Prostate gland (tissue), 2 donors: ENCODE results near the gene GPR141. TPM values are rescaled to one million over a fixed set of nuclear protein-coding genes. Genes with fewer than 3 reads are reported as not detected.
"Not testable (repeated sequence)": the region's sequence is repeated elsewhere in the genome, so short reads cannot be mapped to it uniquely, and the experiment has no call there.

Source experiments
- DNase-seq: peaks from one replicate; pipeline ENCODE4 v3.0.0-alpha.2; 2019; ENCODE audit warnings: low spot score
- H3K27ac ChIP-seq, 2 donors: fragments of 200-600 bp; sonication (generic); 2 replicates each; pipeline ENCODE4 v1.5.1; 2017 to 2019
- H3K27me3 ChIP-seq: fragments of 200-600 bp; sonication (generic); replicated peaks from 2 replicates; pipeline ENCODE4 v1.5.1; 2019; ENCODE audit not compliant: insufficient read depth
- H3K36me3 ChIP-seq, 2 donors: fragments of 200-600 bp; sonication (generic); 1 replicate in 1 of 2; 2 replicates in 1 of 2; pipeline versions ENCODE4 v1.5.1 to v1.8.1; 2017 to 2019
- H3K4me1 ChIP-seq: fragments of 200-600 bp; sonication (generic); replicated peaks from 2 replicates; pipeline ENCODE4 v1.5.1; 2019
- H3K4me3 ChIP-seq, 2 donors: fragments of 200-600 bp; sonication (generic); 2 replicates each; pipeline ENCODE4 v1.5.1; 2017 to 2019
- H3K9me3 ChIP-seq: fragments of 200-600 bp; sonication (generic); 2 replicates; pipeline ENCODE4 v1.5.1; 2017
- CTCF ChIP-seq, 4 experiments: fragments of 200-600 bp in 2 of 4; fragments of 450-650 bp in 2 of 4; sonication (generic) in 2 of 4; IDR thresholded peaks; 1 replicate in 3 of 4; 2 replicates in 1 of 4; pipeline ENCODE4 v1.5.1; 2016 to 2019; ENCODE audit warnings: antibody characterized with exemption in 4 of 4, mild to moderate bottlenecking in 2 of 4, moderate library complexity in 2 of 4
- POLR2A ChIP-seq: fragments of 450-650 bp; IDR thresholded peaks from one replicate; pipeline ENCODE4 v1.6.1; 2016; ENCODE audit warnings: antibody characterized with exemption, mild to moderate bottlenecking
- POLR2AphosphoS5 ChIP-seq: sonication (generic); formaldehyde crosslinking; IDR thresholded peaks from one replicate; pipeline ENCODE4 v1.6.1; 2017; ENCODE audit warnings: antibody characterized with exemption
- WGBS: methylation state at CpG from one replicate; pipeline ENCODE4 v1.1.5; 2018; 5-methylcytosine and 5-hydroxymethylcytosine counted together
- intact Hi-C: fragments of 100-400 bp; cut with DNase I; formaldehyde crosslinking; loops from one replicate; pipeline ENCODE4 v1.14.2; 2022
- total RNA-seq, 2 donors: library from RNA; depleted of rRNA; stranded (reverse); fragments of >200 nt; gene quantifications; one replicate each; pipeline ENCODE4 v1.1.0, GENCODE V29; 2016

Gene GPR141
- total RNA-seq, 2 donors from 2014 or later = 0.36 to 1.1 TPM

GRCh38 chr7:37694208-37695094, 10.9 kb downstream of the GPR141 start:
- 61% methylated on average over 4 of the region's 4 CpGs for WGBS
- intact Hi-C loops = no loop called here
- TF ChIP-seq CTCF (IDR thresholded peaks at IDR 0.05) (no peak), POLR2A (no peak), POLR2AphosphoS5 (no peak)

GRCh38 chr7:37698276-37698675, 14.7 kb downstream of the GPR141 start:
- intact Hi-C loops = no loop called here
- Histone ChIP-seq H3K9me3 (no peaks in the 10 kb centered on the region), H3K36me3 (no peaks in the 10 kb centered on the region), H3K4me1 (no peaks in the 10 kb centered on the region), H3K4me3 (no peak overlapping the region), H3K27me3 (no peaks in the 10 kb centered on the region), H3K27ac (no peak overlapping the region)
- TF ChIP-seq POLR2AphosphoS5 (no peak), CTCF (IDR thresholded peaks at IDR 0.05) (no peak), POLR2A (no peak)
- WGBS = 71% methylated on average over 4 of the region's 4 CpGs
- DNase-seq = no peak

More at GRCh38 chr7:37694208-37695094, 10.9 kb downstream of the GPR141 start:
- no peaks in the 10 kb centered on the region for H3K36me3 ChIP-seq
- H3K9me3 ChIP-seq = no peaks in the 10 kb centered on the region
- no peak overlapping the region for H3K27ac ChIP-seq
- DNase-seq = no peak
- no peak overlapping the region for H3K4me3 ChIP-seq
- no peaks in the 10 kb centered on the region for H3K4me1 ChIP-seq
- H3K27me3 ChIP-seq = no peaks in the 10 kb centered on the region

- DNase-seq = no peak
- TF ChIP-seq CTCF (IDR thresholded peaks at IDR 0.05) = no peak
- intact Hi-C loops = no loop called here
- no peaks in the 10 kb centered on the region for H3K36me3 ChIP-seq
- H3K9me3 ChIP-seq = no peaks in the 10 kb centered on the region
- no peaks in the 10 kb centered on the region for H3K27me3 ChIP-seq
- H3K4me1 ChIP-seq = no peaks in the 10 kb centered on the region
- H3K4me3 ChIP-seq = no peak overlapping the region
- 81% methylated on average over 2 of the region's 2 CpGs for WGBS
- H3K27ac ChIP-seq = no peak overlapping the region
These were observed 15.2 kb downstream of the GPR141 start for GRCh38 chr7:37698782-37699181.

- Histone ChIP-seq H3K9me3 (no peaks in the 10 kb centered on the region), H3K27ac (no peak overlapping the region), H3K27me3 (no peaks in the 10 kb centered on the region), H3K36me3 (no peaks in the 10 kb centered on the region), H3K4me1 (no peaks in the 10 kb centered on the region), H3K4me3 (no peak overlapping the region)
- no peak for DNase-seq
- TF ChIP-seq POLR2A = no peak
- TF ChIP-seq CTCF (IDR thresholded peaks at IDR 0.05) = no peak
- TF ChIP-seq POLR2AphosphoS5 = no peak
- 38% methylated on average over 2 of the region's 2 CpGs for WGBS
- intact Hi-C loops = no loop called here
These were observed 18.2 kb downstream of the GPR141 start for GRCh38 chr7:37701769-37702168.

GRCh38 chr7:37703361-37703760, 19.8 kb downstream of the GPR141 start:
- Histone ChIP-seq H3K4me1 (no peaks in the 10 kb centered on the region), H3K27ac (no peak overlapping the region), H3K36me3 (no peaks in the 10 kb centered on the region), H3K9me3 (no peaks in the 10 kb centered on the region), H3K4me3 (no peak overlapping the region), H3K27me3 (no peaks in the 10 kb centered on the region)
- TF ChIP-seq POLR2AphosphoS5 (no peak), POLR2A (no peak), CTCF (IDR thresholded peaks at IDR 0.05) (no peak)
- intact Hi-C loops = no loop called here
- DNase-seq = no peak

GRCh38 chr7:37704328-37704833, 20.8 kb downstream of the GPR141 start:
- 92% methylated on average over 4 of the region's 4 CpGs for WGBS
- DNase-seq, intact Hi-C loops: not testable (repeated sequence)

More at GRCh38 chr7:37704328-37704833, 20.8 kb downstream of the GPR141 start:
- H3K27ac ChIP-seq, H3K27me3 ChIP-seq, H3K4me3 ChIP-seq, H3K4me1 ChIP-seq, H3K36me3 ChIP-seq, H3K9me3 ChIP-seq: not testable (repeated sequence)
